Transverse colon (tissue), 4 donors: Measurements from ENCODE around the gene PIAS1.
"Not testable (repeated sequence)": the region's sequence is repeated elsewhere in the genome, so short reads cannot be mapped to it uniquely, and the experiment has no call there.

Experiments
- EP300 ChIP-seq: sonication (generic); formaldehyde crosslinking; IDR thresholded peaks from one replicate; pipeline ENCODE4 v1.6.1; 2017; ENCODE audit warnings: antibody characterized with exemption, low read depth
- POLR2AphosphoS5 ChIP-seq, 3 donors: sonication (generic); formaldehyde crosslinking; IDR thresholded peaks; one replicate each; pipeline ENCODE4 v1.6.1; 2016; ENCODE audit warnings: antibody characterized with exemption in 3 of 3
- TF ChIP-seq, protein P1 (sequence below), 5 experiments: fragments of 200-600 bp in 3 of 5; fragments of 450-650 bp in 2 of 5; sonication (generic) in 3 of 5; IDR thresholded peaks; 1 replicate in 2 of 5; 2 replicates in 3 of 5; pipeline ENCODE4 v1.5.1; 2016 to 2017; ENCODE audit warnings: antibody characterized with exemption in 5 of 5, inconsistent platforms in 3 of 5, mild to moderate bottlenecking in 2 of 5, moderate library complexity in 1 of 5

DNA sequence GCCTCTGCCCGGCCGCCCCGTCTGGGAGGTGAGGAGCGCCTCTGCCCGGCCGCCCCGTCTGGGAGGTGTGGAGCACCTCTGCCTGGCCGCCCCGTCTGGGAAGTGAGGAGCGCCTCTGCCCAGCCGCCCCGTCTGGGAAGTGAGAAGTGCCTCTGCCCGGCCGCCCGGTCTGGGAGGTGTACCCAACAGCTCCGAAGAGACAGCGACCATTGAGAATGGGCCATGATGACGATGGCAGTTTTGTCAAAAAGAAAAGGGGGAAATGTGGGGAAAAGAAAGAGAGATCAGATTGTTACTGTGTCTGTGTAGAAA lies 168.3 kb downstream of the PIAS1 start:
- TF ChIP-seq, protein P1, sequence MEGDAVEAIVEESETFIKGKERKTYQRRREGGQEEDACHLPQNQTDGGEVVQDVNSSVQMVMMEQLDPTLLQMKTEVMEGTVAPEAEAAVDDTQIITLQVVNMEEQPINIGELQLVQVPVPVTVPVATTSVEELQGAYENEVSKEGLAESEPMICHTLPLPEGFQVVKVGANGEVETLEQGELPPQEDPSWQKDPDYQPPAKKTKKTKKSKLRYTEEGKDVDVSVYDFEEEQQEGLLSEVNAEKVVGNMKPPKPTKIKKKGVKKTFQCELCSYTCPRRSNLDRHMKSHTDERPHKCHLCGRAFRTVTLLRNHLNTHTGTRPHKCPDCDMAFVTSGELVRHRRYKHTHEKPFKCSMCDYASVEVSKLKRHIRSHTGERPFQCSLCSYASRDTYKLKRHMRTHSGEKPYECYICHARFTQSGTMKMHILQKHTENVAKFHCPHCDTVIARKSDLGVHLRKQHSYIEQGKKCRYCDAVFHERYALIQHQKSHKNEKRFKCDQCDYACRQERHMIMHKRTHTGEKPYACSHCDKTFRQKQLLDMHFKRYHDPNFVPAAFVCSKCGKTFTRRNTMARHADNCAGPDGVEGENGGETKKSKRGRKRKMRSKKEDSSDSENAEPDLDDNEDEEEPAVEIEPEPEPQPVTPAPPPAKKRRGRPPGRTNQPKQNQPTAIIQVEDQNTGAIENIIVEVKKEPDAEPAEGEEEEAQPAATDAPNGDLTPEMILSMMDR (IDR thresholded peaks at IDR 0.05): not testable (repeated sequence)
- not testable (repeated sequence) for TF ChIP-seq EP300; POLR2AphosphoS5 (IDR thresholded peaks at IDR 0.05)
